SK-N-SH (cell line): ENCODE measurements around the gene SH2B3. TPM values are rescaled to one million over a fixed set of nuclear protein-coding genes. Genes with fewer than 3 reads are reported as not detected.
"Not testable (repeated sequence)": the region's sequence is repeated elsewhere in the genome, so short reads cannot be mapped to it uniquely, and the experiment has no call there.

Experiments used
- CTCF ChIA-PET: fragments of 300-600, 350-600 bp; formaldehyde crosslinking; extraction: SDS; loops from one replicate; lab custom pipeline; 2021; lab: Yijun Ruan, JAX
- POLR2A ChIA-PET: fragments of 350-600 bp; sonication (Branson Sonifier 250); formaldehyde crosslinking; extraction: SDS; loops from one replicate; lab custom pipeline; 2020; ENCODE audit warnings: antibody characterized with exemption, inconsistent platforms; lab: Yijun Ruan, JAX
- DNase-seq: peaks from one replicate; pipeline ENCODE4 v3.0.0; 2012
- H2AFZ ChIP-seq: fragments of 200-600 bp; sonication (generic); 2 replicates; pipeline ENCODE4 v1.8.1; 2016; ENCODE audit warnings: antibody characterized with exemption, mild to moderate bottlenecking, low read depth
- H3F3A ChIP-seq: fragments of 200-600 bp; sonication (generic); replicated peaks from 2 replicates; pipeline ENCODE3; 2016; ENCODE audit warnings: antibody characterized with exemption, mild to moderate bottlenecking; ENCODE audit not compliant: insufficient read depth
- H3K27ac ChIP-seq, 2 experiments: fragments of 200-500 bp in 1 of 2; fragments of 200-600 bp in 1 of 2; sonication (Bioruptor generic) in 1 of 2; sonication (generic), shearing (Covaris generic) in 1 of 2; 2 replicates each; pipeline versions ENCODE4 v1.5.1 to v1.6.1; 2014 to 2016; ENCODE audit warnings: low read depth in 2 of 2, inconsistent platforms in 1 of 2, low read length in 1 of 2, mild to moderate bottlenecking in 1 of 2, mixed read lengths in 1 of 2
- H3K27me3 ChIP-seq: fragments of 200-600 bp; sonication (generic), shearing (Covaris generic); 2 replicates; pipeline ENCODE4 v1.6.1; 2016; ENCODE audit warnings: mixed run types; ENCODE audit not compliant: insufficient read depth
- H3K36me3 ChIP-seq, 2 experiments: fragments of 200-500 bp in 1 of 2; fragments of 200-600 bp in 1 of 2; sonication (Bioruptor generic) in 1 of 2; sonication (generic) in 1 of 2; replicated peaks in 1 of 2; 2 replicates each; pipeline versions ENCODE3 to v1.5.1; 2014 to 2016; ENCODE audit warnings: low read length in 1 of 2, mild to moderate bottlenecking in 1 of 2; ENCODE audit not compliant: insufficient read depth in 2 of 2, control insufficient read depth in 1 of 2
- H3K4me1 ChIP-seq, 2 experiments: fragments of 200-500 bp in 1 of 2; fragments of 200-600 bp in 1 of 2; sonication (Bioruptor generic) in 1 of 2; sonication (generic), shearing (Covaris generic) in 1 of 2; 2 replicates each; pipeline versions ENCODE4 v1.5.1 to v1.6.1; 2014 to 2016; ENCODE audit warnings: low read depth in 1 of 2, low read length in 1 of 2, mixed run types in 1 of 2; ENCODE audit not compliant: insufficient read depth in 2 of 2, control insufficient read depth in 1 of 2
- H3K4me2 ChIP-seq: fragments of 200-600 bp; sonication (generic), shearing (Covaris generic); 2 replicates; pipeline ENCODE4 v1.6.1; 2017; ENCODE audit warnings: mixed run types
- H3K4me3 ChIP-seq, 2 experiments: fragments of 200-500 bp in 1 of 2; fragments of 200-600 bp in 1 of 2; sonication (Bioruptor generic) in 1 of 2; sonication (generic), shearing (Covaris generic) in 1 of 2; 2 replicates each; pipeline versions ENCODE4 v1.5.1 to v1.8.1; 2014 to 2016; ENCODE audit warnings: low read depth in 2 of 2, inconsistent platforms in 1 of 2, low read length in 1 of 2, mild to moderate bottlenecking in 1 of 2, mixed read lengths in 1 of 2, moderate library complexity in 1 of 2
- H3K79me2 ChIP-seq: fragments of 200-600 bp; sonication (generic); 2 replicates; pipeline ENCODE4 v1.8.1; 2017; ENCODE audit warnings: mild to moderate bottlenecking; ENCODE audit not compliant: insufficient read depth
- H3K9ac ChIP-seq: fragments of 200-600 bp; sonication (generic); 2 replicates; pipeline ENCODE4 v1.6.1; 2017; ENCODE audit warnings: mixed run types
- H3K9me2 ChIP-seq: fragments of 200-600 bp; sonication (generic); 2 replicates; pipeline ENCODE4 v1.6.1; 2017; ENCODE audit warnings: mixed run types
- H3K9me3 ChIP-seq: fragments of 200-600 bp; sonication (generic); 2 replicates; pipeline ENCODE4 v1.6.1; 2017; ENCODE audit warnings: mixed run types, mild to moderate bottlenecking, moderate library complexity
- H4K20me1 ChIP-seq: fragments of 200-600 bp; sonication (generic); 2 replicates; pipeline ENCODE4 v1.6.1; 2017; ENCODE audit warnings: mild to moderate bottlenecking, mixed run types; ENCODE audit not compliant: insufficient read depth
- EZH2phosphoT487 ChIP-seq: fragments of 200-600 bp; sonication (generic); IDR thresholded peaks from 2 replicates; pipeline ENCODE4 v1.6.1; 2017; ENCODE audit warnings: low read depth, mixed run types, mild to moderate bottlenecking, antibody characterized with exemption, moderate library complexity, borderline replicate concordance
- FOXJ3 ChIP-seq: sonication (generic); formaldehyde crosslinking; IDR thresholded peaks from 2 replicates; pipeline ENCODE4 v1.5.1; 2020; ENCODE audit warnings: mild to moderate bottlenecking, missing genetic modification reagents
- GABPA ChIP-seq: IDR thresholded peaks from 2 replicates; pipeline ENCODE4 v1.4.0; 2012; ENCODE audit warnings: low read depth, mild to moderate bottlenecking
- JUND ChIP-seq: IDR thresholded peaks from 2 replicates; pipeline ENCODE4 v1.4.0; 2012
- MAX ChIP-seq: IDR thresholded peaks from 2 replicates; pipeline ENCODE4 v1.4.0; 2012; ENCODE audit warnings: low read depth
- MEF2A ChIP-seq: IDR thresholded peaks from 2 replicates; pipeline ENCODE4 v1.4.0; 2012; ENCODE audit warnings: low read depth, borderline replicate concordance
- PBX3 ChIP-seq: IDR thresholded peaks from 2 replicates; pipeline ENCODE4; 2012
- POLR2AphosphoS5 ChIP-seq: IDR thresholded peaks from 2 replicates; pipeline ENCODE4 v1.6.1; 2012; ENCODE audit warnings: low read depth, low read length
- RAD21 ChIP-seq: IDR thresholded peaks from 2 replicates; pipeline ENCODE4 v1.6.1; 2012; ENCODE audit warnings: mild to moderate bottlenecking, low read length
- REST ChIP-seq: IDR thresholded peaks from 2 replicates; pipeline ENCODE4 v1.6.1; 2012; ENCODE audit warnings: mild to moderate bottlenecking, low read depth, low read length, moderate library complexity
- TEAD4 ChIP-seq: IDR thresholded peaks from 2 replicates; pipeline ENCODE4 v1.4.0; 2012; ENCODE audit warnings: mild to moderate bottlenecking, borderline replicate concordance; ENCODE audit not compliant: insufficient read depth
- USF1 ChIP-seq: IDR thresholded peaks from 2 replicates; pipeline ENCODE4 v1.4.0; 2012; ENCODE audit warnings: low read depth, borderline replicate concordance
- WGBS: methylation state at CpG from one replicate; pipeline ENCODE4 v1.1.6; 2017; ENCODE audit warnings: low lambda C conversion rate; 5-methylcytosine and 5-hydroxymethylcytosine counted together
- polyA plus RNA-seq, 3 experiments: library from polyadenylated mRNA; depleted of rRNA; stranded (reverse); fragments of >200 nt; gene quantifications; 2 replicates each; pipeline ENCODE4 v1.2.3, GENCODE V29; 2012

Gene SH2B3
- polyA plus RNA-seq, 1 of the 3 experiments (the other 2 are of a cell fraction), result 15.6 TPM

- TF ChIP-seq REST (no peak), RAD21 (no peak), GABPA (no peak), PBX3 (peak; percentile 47), USF1 (no peak), MAX (peak; percentile 68), FOXJ3 (CRISPR knock-in tag) (no peak), POLR2AphosphoS5 (peak; percentile 49; the same call in 1 of the 2 replicates), JUND (no peak), TEAD4 (no peak)
- TF ChIP-seq, all 33 proteins: peak for 8
Measured at GRCh38 chr12:111368788-111369495, 36.8 kb upstream of the SH2B3 start, which contains the start of gene PHETA1 (continued).

GRCh38 chr12:111369496-111370220 lies 36.1 kb upstream of the SH2B3 start:
- Histone ChIP-seq H3K79me2 (peaks cover 22% of the 10 kb centered on the region), H2AFZ (peak overlapping the region; percentile 91; the same call in 1 of the 2 replicates), H3K9me2 (no peaks in the 10 kb centered on the region), H3K4me1 (peaks cover 0 to 16% of the 10 kb centered on the region in 2 experiments; a peak in 1 of 4 replicates), H3K9ac (peak overlapping the region; percentile 84; the same call in 1 of the 2 replicates), H3K4me3 (peak overlapping the region; percentile 85 to 96), H3K36me3 (peaks cover 0 to 3% of the 10 kb centered on the region in 2 experiments), H3K27me3 (no peaks in the 10 kb centered on the region), H4K20me1 (no peaks in the 10 kb centered on the region), H3K4me2 (peak overlapping the region; percentile 95), H3K27ac (no peak overlapping the region), H3K9me3 (no peaks in the 10 kb centered on the region), H3F3A (no peaks in the 10 kb centered on the region)
- TF ChIP-seq EZH2phosphoT487, result no peak
- TF ChIP-seq MEF2A, result 0 out of 2 replicates have a peak, but pooled peaks have one; percentile 1
- ChIA-PET POLR2A (no interaction called here), CTCF (interaction anchor here (1.2 to 2.3 kb wide), 4 partner anchors 11 to 82 kb away, joined by 4 to 22 read pairs (median 5); no protein-coding TSS in a partner anchor)
- DNase-seq, result no peak
- WGBS, result 68% methylated on average over 13 of the region's 13 CpGs

- H3K79me2 ChIP-seq, H2AFZ ChIP-seq, CTCF ChIA-PET, H3K9me3 ChIP-seq, H3K36me3 ChIP-seq, DNase-seq, H3K4me2 ChIP-seq, H3F3A ChIP-seq, H3K9me2 ChIP-seq, H3K9ac ChIP-seq, H3K27ac ChIP-seq, H3K4me3 ChIP-seq, H4K20me1 ChIP-seq, H3K4me1 ChIP-seq, H3K27me3 ChIP-seq: not testable (repeated sequence)
- POLR2A ChIA-PET, result interaction anchor here (0.6 kb wide), 1 partner anchor 262 kb away, joined by 5 read pairs; no protein-coding TSS in a partner anchor
- WGBS, result 75% methylated on average over 1 of the region's 1 CpG
Measured at GRCh38 chr12:111373231-111373630, 32.5 kb upstream of the SH2B3 start.
